GM12891 (cell line): ENCODE measurements around the gene TUBD1.

Source experiments
- POLR2A ChIP-seq: IDR thresholded peaks from 2 replicates; pipeline ENCODE4 v1.6.1; 2011; ENCODE audit warnings: low read depth, low read length, control low read depth
- POLR2AphosphoS5 ChIP-seq: IDR thresholded peaks from 2 replicates; pipeline ENCODE4 v1.6.1; 2011; ENCODE audit warnings: low read depth, low read length, control low read depth

- TF ChIP-seq POLR2A, result no peak
- no peak for TF ChIP-seq POLR2AphosphoS5
These were observed 18.4 kb downstream of the TUBD1 start for GRCh38 chr17:59874376-59874775.
